GM23248 (cell line): Measurements from ENCODE around the gene STAB2. TPM values are rescaled to one million over a fixed set of nuclear protein-coding genes. Genes with fewer than 3 reads are reported as not detected.

ENCODE experiments used
- DNase-seq: peaks from one replicate; pipeline ENCODE4 v3.0.0-alpha.2; 2015
- H2AFZ ChIP-seq: fragments of 200-600 bp; sonication (generic); 2 replicates; pipeline ENCODE4 v1.6.1; 2016; ENCODE audit warnings: antibody characterized with exemption
- H3F3A ChIP-seq: fragments of 200-600 bp; sonication (generic); 2 replicates; pipeline ENCODE4 v1.6.1; 2016; ENCODE audit warnings: mild to moderate bottlenecking, antibody characterized with exemption, mixed run types; ENCODE audit not compliant: insufficient read depth
- H3K27ac ChIP-seq: fragments of 200-600 bp; sonication (generic); 2 replicates; pipeline ENCODE4 v1.5.1; 2016; ENCODE audit warnings: mild to moderate bottlenecking
- H3K27me3 ChIP-seq: fragments of 200-600 bp; sonication (generic); replicated peaks from 2 replicates; pipeline ENCODE4 v1.6.1; 2016; ENCODE audit warnings: mild to moderate bottlenecking; ENCODE audit not compliant: insufficient read depth
- H3K36me3 ChIP-seq: fragments of 200-600 bp; sonication (generic); 2 replicates; pipeline ENCODE4 v1.6.1; 2016; ENCODE audit warnings: low read depth, mild to moderate bottlenecking
- H3K4me1 ChIP-seq: fragments of 200-600 bp; sonication (generic); 2 replicates; pipeline ENCODE4 v1.6.1; 2016; ENCODE audit warnings: mild to moderate bottlenecking; ENCODE audit not compliant: insufficient read depth
- H3K4me2 ChIP-seq: fragments of 200-600 bp; sonication (generic); one replicate; pipeline ENCODE4 v1.6.1; 2016; ENCODE audit warnings: mild to moderate bottlenecking; ENCODE audit not compliant: unreplicated experiment
- H3K4me3 ChIP-seq: fragments of 200-600 bp; sonication (generic); 2 replicates; pipeline ENCODE4 v1.5.1; 2016; ENCODE audit warnings: mild to moderate bottlenecking
- H3K79me2 ChIP-seq: fragments of 200-600 bp; sonication (generic); 2 replicates; pipeline ENCODE4 v1.6.1; 2016; ENCODE audit warnings: mild to moderate bottlenecking; ENCODE audit not compliant: insufficient read depth
- H3K9ac ChIP-seq: fragments of 200-600 bp; sonication (generic); 2 replicates; pipeline ENCODE4 v1.6.1; 2016; ENCODE audit warnings: mild to moderate bottlenecking
- H3K9me2 ChIP-seq: fragments of 200-600 bp; sonication (generic); 2 replicates; pipeline ENCODE4 v1.6.1; 2016; ENCODE audit warnings: mixed run types, mild to moderate bottlenecking, moderate library complexity; ENCODE audit not compliant: insufficient read depth
- H3K9me3 ChIP-seq: fragments of 200-600 bp; sonication (generic); one replicate; pipeline ENCODE4 v1.6.1; 2017; ENCODE audit warnings: low read depth
- H4K20me1 ChIP-seq: fragments of 200-600 bp; sonication (generic); 2 replicates; pipeline ENCODE4 v1.6.0; 2016; ENCODE audit not compliant: insufficient read depth
- EZH2 ChIP-seq: fragments of 200-600 bp; sonication (generic); IDR thresholded peaks from 2 replicates; pipeline ENCODE4 v1.6.1; 2018; ENCODE audit warnings: antibody characterized with exemption, mild to moderate bottlenecking; ENCODE audit not compliant: insufficient read depth, poor library complexity, severe bottlenecking
- EZH2phosphoT487 ChIP-seq: fragments of 200-600 bp; sonication (generic); IDR thresholded peaks from 2 replicates; pipeline ENCODE4 v1.6.1; 2018; ENCODE audit warnings: antibody characterized with exemption, moderate library complexity, mild to moderate bottlenecking, low read depth; ENCODE audit not compliant: insufficient read depth
- WGBS, 2 experiments: methylation state at CpG; one replicate each; pipeline ENCODE4 v1.1.6; 2015 to 2017; ENCODE audit warnings: low lambda C conversion rate in 2 of 2, low coverage in 1 of 2; ENCODE audit errors: missing lambda C conversion rate in 2 of 2; 5-methylcytosine and 5-hydroxymethylcytosine counted together
- in situ Hi-C: fragments of 300-500 bp; cut with MboI; formaldehyde crosslinking; loops from 2 replicates; pipeline ENCODE4 v1.15.0; 2020
- polyA plus RNA-seq: library from polyadenylated mRNA; unstranded; fragments of >200 nt; fragmentation: Nextera tagmentation; extraction: Ambion mirVana; gene quantifications from 2 replicates; pipeline ENCODE4 v1.2.1, GENCODE V29; 2016
- total RNA-seq: library from RNA; depleted of rRNA; stranded (reverse); fragments of >200 nt; shearing (Covaris generic); gene quantifications from 2 replicates; pipeline ENCODE4 v1.2.3, GENCODE V29; 2014

The STAB2 gene
- total and polyA plus RNA-seq, 2 experiments from 2014 or later: not detected

GRCh38 chr12:103785243-103786031 is 198.4 kb downstream of the STAB2 start:
- Histone ChIP-seq H3K36me3 (no peaks in the 10 kb centered on the region; the same call in 1 of the 2 replicates), H3K9me3 (no peaks in the 10 kb centered on the region), H3F3A (0 out of 2 replicates have a peak, but pooled peaks cover 5% of the 10 kb centered on the region), H3K27me3 (no peaks in the 10 kb centered on the region), H3K9me2 (no peaks in the 10 kb centered on the region), H3K27ac (no peak overlapping the region), H3K4me3 (no peak overlapping the region), H3K9ac (no peak overlapping the region), H2AFZ (no peak overlapping the region), H3K79me2 (no peaks in the 10 kb centered on the region), H3K4me1 (no peaks in the 10 kb centered on the region), H3K4me2 (no peak overlapping the region), H4K20me1 (no peaks in the 10 kb centered on the region)
- peak; percentile 47 for DNase-seq
- WGBS, 2 experiments: 74 to 76% methylated on average over 4 of the region's 4 CpGs
- in situ Hi-C loops: no loop called here
- TF ChIP-seq EZH2phosphoT487: no peak
- TF ChIP-seq EZH2: no peak

GRCh38 chr12:103786201-103786600 is 199.1 kb downstream of the STAB2 start:
- Histone ChIP-seq H3K9ac (no peak overlapping the region), H2AFZ (no peak overlapping the region), H3K79me2 (no peaks in the 10 kb centered on the region), H3K4me1 (no peaks in the 10 kb centered on the region), H3K36me3 (no peaks in the 10 kb centered on the region; the same call in 1 of the 2 replicates), H3F3A (0 out of 2 replicates have a peak, but pooled peaks cover 5% of the 10 kb centered on the region), H3K9me2 (no peaks in the 10 kb centered on the region), H4K20me1 (no peaks in the 10 kb centered on the region), H3K4me3 (no peak overlapping the region), H3K27ac (no peak overlapping the region), H3K4me2 (no peak overlapping the region), H3K9me3 (no peaks in the 10 kb centered on the region), H3K27me3 (no peaks in the 10 kb centered on the region)
- DNase-seq: no peak
- TF ChIP-seq EZH2 (no peak), EZH2phosphoT487 (no peak)
- in situ Hi-C loops: no loop called here

- no peaks in the 10 kb centered on the region for H3K79me2 ChIP-seq
- no peaks in the 10 kb centered on the region for H3K9me3 ChIP-seq
- no peak overlapping the region for H3K27ac ChIP-seq
- no peaks in the 10 kb centered on the region for H3K9me2 ChIP-seq
- no peak for DNase-seq
- H3K4me2 ChIP-seq: no peak overlapping the region
- H3K36me3 ChIP-seq: no peaks in the 10 kb centered on the region
- no peak overlapping the region for H2AFZ ChIP-seq
- in situ Hi-C loops: no loop called here
- no peaks in the 10 kb centered on the region for H3K27me3 ChIP-seq
- H3K4me1 ChIP-seq: no peaks in the 10 kb centered on the region
- H3K9ac ChIP-seq: no peak overlapping the region
- H4K20me1 ChIP-seq: no peaks in the 10 kb centered on the region
- TF ChIP-seq EZH2phosphoT487: no peak
- TF ChIP-seq EZH2: no peak
- H3F3A ChIP-seq: no peaks in the 10 kb centered on the region
- WGBS, 2 experiments: 89 to 90% methylated on average over 10 of the region's 10 CpGs
- H3K4me3 ChIP-seq: no peak overlapping the region
Observed at GRCh38 chr12:103791350-103791920, 204.4 kb downstream of the STAB2 start.

- in situ Hi-C loops: no loop called here
- Histone ChIP-seq H4K20me1 (no peaks in the 10 kb centered on the region), H3K4me3 (no peak overlapping the region), H3K27ac (no peak overlapping the region), H3K9me2 (no peaks in the 10 kb centered on the region), H3K9me3 (no peaks in the 10 kb centered on the region), H3K4me1 (no peaks in the 10 kb centered on the region), H3K27me3 (no peaks in the 10 kb centered on the region), H3K36me3 (no peaks in the 10 kb centered on the region), H3K9ac (no peak overlapping the region), H3F3A (no peaks in the 10 kb centered on the region), H3K79me2 (no peaks in the 10 kb centered on the region), H2AFZ (no peak overlapping the region), H3K4me2 (no peak overlapping the region)
- TF ChIP-seq EZH2phosphoT487 (no peak), EZH2 (no peak)
- DNase-seq: no peak
- WGBS, 2 experiments: 86 to 89% methylated on average over 3 of the region's 3 CpGs
Observed at GRCh38 chr12:103793046-103793445, 206.0 kb downstream of the STAB2 start.
